GM18858 (cell line): ENCODE results near the gene FAM47B.

ENCODE experiments used
- ATAC-seq: cut with Tn5 transposase; IDR thresholded peaks from one replicate; pipeline ENCODE4 v1.9.1; 2021; ENCODE audit not compliant: unreplicated experiment

The FAM47B gene

DNA sequence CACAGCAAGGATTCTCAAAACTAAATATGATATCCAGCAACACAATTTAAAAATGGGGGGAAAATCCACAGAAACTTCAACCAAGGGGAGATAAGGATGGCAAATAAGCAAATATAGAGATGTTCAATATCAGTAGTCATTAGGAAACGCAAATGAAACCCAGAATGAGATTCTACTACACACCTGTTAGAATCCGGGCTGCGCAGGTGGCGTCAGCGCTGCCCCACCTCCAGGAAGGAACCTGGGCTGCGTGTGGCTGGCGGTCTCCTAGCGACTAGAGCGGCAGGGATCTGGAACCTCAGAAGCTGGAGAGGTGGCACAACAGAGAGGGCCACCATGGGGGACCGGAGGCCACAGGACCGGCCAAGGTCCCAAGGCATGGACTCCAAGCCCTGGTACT lies at the start of gene FAM47B:
FAM47B (plus strand) TSS at position 301 of the 400 bp plus-strand sequence; CDS start at position 337, 36 bp downstream.
- no peak for ATAC-seq

- ATAC-seq, result no peak
These were observed 48.9 kb upstream of the FAM47B start for GRCh38 chrX:34893741-34894140.

GRCh38 chrX:34900691-34901090 lies 41.9 kb upstream of the FAM47B start:
- ATAC-seq, result no peak

GRCh38 chrX:34901761-34902160 lies 40.8 kb upstream of the FAM47B start:
- no peak for ATAC-seq

- no peak for ATAC-seq
These were observed 39.3 kb upstream of the FAM47B start for GRCh38 chrX:34903316-34903715.

GRCh38 chrX:34909151-34909550 lies 33.4 kb upstream of the FAM47B start:
- no peak for ATAC-seq

GRCh38 chrX:34915463-34916225 lies 27.0 kb upstream of the FAM47B start:
- ATAC-seq, result no peak

- ATAC-seq, result no peak
These were observed 25.4 kb upstream of the FAM47B start for GRCh38 chrX:34917146-34917545.

- no peak for ATAC-seq
These were observed 24.4 kb upstream of the FAM47B start for GRCh38 chrX:34918091-34918736.

DNA sequence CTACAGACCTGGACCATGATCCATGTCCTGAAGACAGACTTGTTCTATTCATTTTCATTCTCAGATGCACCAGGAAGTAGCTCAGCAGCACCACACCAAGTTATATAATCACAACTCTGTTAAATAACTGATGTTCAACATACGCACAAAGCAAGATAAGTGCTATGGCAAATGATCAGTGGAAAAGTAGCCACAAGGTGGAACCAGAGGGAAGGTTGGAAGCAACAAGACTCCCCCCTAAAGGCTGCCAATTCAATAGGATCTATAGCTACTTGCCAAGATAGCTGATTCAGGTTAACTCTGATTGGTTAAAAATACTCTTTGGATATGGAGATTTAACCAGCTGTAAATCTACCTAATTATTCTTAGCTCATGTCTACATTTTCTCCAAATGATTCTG lies 23.7 kb upstream of the FAM47B start:
- no peak for ATAC-seq

DNA sequence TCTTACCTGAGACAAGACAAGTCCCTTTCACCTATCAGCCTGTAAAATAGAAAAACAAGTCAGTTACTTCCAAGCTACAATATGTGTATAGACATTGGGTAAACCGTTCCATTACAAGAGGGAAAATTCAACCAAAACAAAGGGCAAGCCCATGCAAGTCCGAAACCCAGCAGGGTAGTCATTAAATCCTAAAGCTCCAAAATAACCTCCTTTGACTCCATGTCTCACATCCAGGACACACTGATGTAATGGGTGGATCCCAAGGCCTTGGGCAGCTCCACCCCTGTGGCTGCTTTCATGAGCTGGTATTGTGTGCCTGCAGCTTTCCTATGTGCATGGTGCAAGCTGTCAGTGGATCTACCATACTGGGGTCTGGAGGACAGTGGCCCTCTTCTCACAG lies 14.7 kb upstream of the FAM47B start:
- ATAC-seq, result no peak

GRCh38 chrX:34943235-34943634 lies 639 bp downstream of the FAM47B start:
- no peak for ATAC-seq

DNA sequence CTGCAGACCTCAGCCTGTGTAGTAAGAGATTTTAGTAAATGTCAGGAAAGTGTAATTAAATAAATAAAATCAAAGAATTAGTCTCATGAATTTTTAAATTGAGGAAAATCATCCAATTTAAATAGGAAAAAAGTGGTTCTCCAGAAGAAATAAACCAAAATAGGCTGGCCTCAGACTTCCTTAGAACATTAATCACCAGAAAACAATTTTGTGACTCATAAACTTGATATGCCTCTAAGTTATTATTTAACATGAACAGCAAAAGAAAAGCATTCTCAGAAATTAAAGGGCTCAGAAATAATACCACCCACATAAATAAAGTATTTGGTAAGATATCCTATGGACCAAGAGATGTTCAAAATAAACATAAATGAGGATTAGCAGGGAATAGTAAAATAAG lies 14.3 kb downstream of the FAM47B start:
- no peak for ATAC-seq

- ATAC-seq, result no peak
These were observed 19.1 kb downstream of the FAM47B start for GRCh38 chrX:34961662-34962061.

- ATAC-seq, result no peak
These were observed 29.6 kb downstream of the FAM47B start for GRCh38 chrX:34972206-34972605.

- ATAC-seq, result no peak
These were observed 35.6 kb downstream of the FAM47B start for GRCh38 chrX:34978171-34978570.

- no peak for ATAC-seq
These were observed 45.0 kb downstream of the FAM47B start for GRCh38 chrX:34987646-34988045.
